Activated T-cell treated with anti-CD3 and anti-CD28 coated beads for 48 hours (primary cell): Measurements from ENCODE around the gene NCR1.
"Not testable (repeated sequence)": the region's sequence is repeated elsewhere in the genome, so short reads cannot be mapped to it uniquely, and the experiment has no call there.

Experiments used
- DNase-seq: peaks from one replicate; pipeline ENCODE4 v3.0.0-alpha.2; 2020; ENCODE audit warnings: low read depth

NCR1 gene, protein sequence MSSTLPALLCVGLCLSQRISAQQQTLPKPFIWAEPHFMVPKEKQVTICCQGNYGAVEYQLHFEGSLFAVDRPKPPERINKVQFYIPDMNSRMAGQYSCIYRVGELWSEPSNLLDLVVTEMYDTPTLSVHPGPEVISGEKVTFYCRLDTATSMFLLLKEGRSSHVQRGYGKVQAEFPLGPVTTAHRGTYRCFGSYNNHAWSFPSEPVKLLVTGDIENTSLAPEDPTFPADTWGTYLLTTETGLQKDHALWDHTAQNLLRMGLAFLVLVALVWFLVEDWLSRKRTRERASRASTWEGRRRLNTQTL

DNA sequence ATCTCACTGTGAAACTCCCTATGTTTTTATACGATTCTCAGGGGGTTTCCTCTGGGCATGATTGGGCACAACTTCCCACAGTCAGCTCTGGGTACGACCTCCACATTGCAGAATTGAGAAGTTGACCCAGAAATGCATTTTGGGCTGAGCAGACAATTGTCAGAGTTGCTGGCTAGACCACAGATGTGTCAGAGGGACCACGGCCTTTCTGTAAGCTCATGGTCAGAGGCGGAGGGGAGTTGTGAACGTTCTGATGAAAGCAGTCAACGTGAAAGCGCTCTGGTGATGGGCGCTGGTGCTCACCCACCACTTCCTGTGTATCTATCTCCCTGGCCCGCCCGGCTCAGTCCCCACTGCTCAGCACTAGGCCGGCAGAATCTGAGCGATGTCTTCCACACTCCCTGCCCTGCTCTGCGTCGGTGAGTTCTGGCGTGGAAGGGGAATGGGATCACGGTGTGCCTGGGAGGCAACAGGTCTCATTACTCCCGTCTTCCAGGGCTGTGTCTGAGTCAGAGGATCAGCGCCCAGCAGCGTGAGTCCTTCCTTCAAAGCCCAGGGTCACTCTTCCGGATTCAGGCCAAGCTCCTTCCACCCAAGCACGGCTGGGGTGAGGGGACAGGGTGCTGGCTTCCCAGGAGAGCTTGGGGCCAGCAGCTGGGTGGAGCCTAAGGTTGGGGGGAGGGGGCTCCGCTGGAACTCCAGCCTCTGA lies at the start of gene NCR1:
Gene NCR1 (plus strand): TSS at position 346 of the 709 bp plus-strand sequence. CDS start 40 bp downstream, at position 386.
- DNase-seq, result peak; percentile 6

DNA sequence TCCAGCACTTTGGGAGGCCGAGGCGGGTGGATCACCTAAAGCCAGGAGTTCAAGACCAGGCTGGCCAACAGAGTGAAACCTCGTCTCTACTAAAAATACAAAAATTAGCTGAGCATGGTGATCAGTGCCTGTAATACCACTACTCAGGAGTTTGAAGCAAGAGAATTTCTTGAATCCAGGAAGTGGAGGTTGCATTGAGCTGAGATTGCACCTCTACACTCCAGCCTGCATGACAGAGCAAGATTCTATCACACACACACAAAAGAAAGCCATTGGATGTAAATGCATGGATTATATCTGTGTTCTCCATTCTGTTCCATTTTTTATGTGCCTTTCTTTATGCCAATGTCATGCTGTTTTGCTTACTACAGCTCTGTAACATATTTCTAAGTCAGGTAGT lies 47.5 kb upstream of the NCR1 start:
- DNase-seq, result not testable (repeated sequence)

DNA sequence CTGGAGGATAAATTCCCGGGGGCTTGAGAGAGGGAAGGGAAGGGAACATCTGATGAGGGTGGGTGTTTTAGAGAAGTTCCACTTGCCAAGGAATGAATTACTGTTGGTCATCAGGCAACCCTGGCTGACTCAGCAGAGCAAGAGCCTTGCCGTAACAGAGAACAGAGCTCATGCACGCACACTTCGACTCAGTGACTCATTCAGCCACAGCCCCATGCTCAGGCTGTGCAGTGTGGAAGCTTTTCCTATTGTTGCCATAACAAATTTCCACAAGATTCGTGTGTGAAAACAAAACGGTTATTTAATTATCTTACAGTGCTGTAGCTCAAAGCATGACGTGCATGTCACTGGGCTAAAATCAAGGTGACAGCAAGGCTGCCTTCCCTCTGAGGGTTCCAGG lies 46.5 kb upstream of the NCR1 start:
- not testable (repeated sequence) for DNase-seq

DNA sequence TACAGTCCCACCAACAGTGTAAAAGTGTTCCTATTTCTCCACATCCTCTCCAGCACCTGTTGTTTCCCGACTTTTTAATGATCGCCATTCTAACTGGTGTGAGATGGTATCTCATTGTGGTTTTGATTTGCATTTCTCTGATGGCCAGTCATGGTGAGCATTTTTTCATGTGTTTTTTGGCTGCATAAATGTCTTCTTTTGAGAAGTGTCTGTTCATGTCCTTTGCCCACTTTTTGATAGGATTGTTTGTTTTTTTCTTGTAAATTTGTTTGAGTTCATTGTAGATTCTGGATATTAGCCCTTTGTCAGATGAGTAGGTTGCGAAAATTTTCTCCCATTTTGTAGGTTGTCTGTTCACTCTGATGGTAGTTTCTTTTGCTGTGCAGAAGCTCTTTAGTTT lies 42.5 kb upstream of the NCR1 start:
- DNase-seq, result not testable (repeated sequence)

DNA sequence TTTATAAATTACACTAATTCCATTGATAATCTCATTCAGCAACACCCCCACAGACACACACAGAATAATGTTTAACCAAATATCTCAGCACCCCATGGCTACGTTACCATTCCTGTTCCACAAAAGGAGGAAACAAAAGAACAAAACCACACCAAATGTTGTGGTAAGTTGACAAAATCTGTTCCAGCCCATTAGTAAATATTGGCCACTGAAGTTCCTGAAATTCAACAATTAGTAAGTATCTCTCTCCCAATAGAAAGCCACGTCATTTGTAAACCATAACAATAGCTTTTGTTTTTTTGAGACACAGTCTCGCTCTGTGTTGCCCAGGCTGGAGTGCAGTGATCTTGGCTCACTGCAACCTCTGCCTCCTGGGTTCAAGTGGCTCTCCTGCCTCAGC lies 34.3 kb upstream of the NCR1 start:
- no peak for DNase-seq

DNA sequence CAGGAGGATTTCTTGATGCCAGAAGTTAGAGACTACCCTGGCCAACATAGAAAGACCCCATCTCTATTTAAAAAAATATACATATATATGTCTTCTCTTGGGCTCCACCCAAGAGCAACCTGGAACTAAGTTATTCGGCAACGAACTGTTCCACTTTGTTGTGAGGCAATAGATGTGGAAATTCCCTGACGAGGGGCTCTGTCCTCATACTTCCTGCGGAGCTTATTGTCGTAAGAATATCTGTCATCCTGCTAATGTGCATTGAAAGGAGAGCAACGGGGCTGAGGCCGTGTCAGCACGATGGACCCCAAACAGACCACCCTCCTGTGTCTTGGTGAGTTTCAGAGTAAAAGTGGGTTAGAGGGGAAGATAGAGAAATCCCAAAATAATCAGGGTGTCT lies 32.0 kb upstream of the NCR1 start, which contains the start of gene FCAR:
Gene FCAR (plus strand): TSS at position 246 of the 400 bp plus-strand sequence. CDS start 55 bp downstream, at position 301.
- no peak for DNase-seq

DNA sequence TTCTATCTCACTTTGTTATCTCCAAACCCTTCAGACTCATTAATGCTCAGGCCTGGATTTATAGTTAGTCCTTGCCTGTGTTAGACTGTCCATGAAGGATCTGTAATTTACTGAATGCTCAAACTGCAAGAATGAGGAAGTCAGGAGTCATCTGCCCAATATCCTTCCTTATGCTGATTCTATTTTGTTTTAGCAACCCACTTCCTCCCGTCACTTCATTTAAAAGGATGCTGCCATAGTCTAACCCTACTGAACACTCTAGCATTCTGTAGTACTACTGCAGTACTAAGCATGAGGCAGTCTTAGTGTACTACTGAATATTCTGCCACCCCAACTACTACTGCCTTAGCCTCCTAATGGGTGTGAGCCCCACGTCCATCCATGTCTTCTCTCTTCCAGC lies 30.4 kb upstream of the NCR1 start:
- DNase-seq, result no peak

DNA sequence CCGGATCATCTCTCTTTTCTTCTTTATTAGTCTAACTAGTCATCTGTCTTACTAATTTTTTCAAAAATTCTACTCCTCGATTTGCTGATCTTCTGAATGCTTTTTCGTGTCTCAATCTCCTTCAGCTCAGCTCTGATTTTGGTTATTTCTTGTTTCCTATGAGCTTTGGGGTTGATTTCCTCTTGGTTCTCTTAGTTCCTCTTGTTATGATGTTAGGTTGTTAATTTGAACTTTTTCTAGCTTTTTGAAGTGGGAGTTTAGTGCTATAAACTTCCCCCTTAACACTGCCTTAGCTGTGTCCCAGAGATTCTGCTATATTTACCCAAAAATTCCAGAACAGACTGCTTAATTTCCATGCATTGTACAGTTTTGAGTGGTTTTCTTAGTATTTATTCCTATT lies 28.5 kb upstream of the NCR1 start:
- DNase-seq, result no peak

DNA sequence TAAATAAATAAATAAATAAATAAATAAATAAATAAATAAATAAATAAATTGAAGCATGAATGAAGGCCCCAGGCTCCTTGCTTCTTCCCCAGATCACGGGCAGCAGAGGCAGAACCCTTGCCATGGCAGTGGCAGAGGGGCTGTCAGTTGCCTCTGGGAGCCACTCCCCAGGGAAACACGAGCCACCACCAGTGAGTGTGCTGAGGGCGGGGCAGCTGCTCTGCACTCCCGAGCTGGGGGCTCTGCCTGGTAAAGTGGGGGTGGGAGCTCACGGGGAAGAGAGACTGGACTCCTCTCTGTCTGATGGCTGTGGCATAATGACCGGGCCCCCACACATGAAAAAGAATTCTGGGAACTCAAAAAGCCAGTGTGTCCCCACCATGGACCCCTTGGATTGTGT lies 24.1 kb upstream of the NCR1 start:
- no peak for DNase-seq

DNA sequence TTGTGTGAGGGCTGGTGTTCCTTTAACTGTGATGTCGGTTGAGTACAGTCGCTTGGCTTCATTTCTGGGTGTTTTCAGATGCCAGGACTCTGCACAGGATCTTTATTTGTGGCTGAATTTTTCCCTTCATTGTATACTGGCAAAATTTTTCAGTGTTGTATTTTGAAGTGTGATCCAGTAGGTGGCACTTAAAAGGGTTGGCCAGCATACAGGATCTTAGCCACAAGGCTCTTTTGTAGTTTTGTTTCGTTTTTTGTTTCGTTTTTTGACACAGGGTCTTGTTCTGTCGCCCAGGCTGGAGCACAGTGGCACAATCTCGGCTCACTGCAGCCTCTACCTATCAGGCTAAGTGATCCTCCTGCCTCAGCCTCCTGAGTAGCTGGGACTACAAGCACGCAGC lies 23.2 kb upstream of the NCR1 start:
- DNase-seq, result no peak

DNA sequence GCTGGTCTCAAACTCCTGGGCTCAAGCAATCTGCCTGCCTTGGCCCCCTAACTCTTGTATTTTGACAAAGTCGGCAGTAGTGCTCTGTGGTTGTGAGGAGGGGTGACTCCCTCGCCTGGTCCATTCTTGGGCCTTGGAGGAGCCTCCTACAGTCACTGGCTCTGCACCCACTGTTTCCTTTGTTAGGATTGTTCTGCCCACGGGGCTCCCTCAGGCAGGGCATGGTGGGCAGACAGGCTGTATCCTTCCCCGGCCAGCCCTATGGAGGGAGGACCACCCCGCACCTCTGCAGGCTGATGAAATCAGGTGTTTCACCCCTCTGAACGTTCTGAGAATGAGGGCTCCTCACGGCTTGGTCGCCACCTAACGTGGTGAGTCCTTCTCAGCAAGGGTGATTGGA lies 22.7 kb upstream of the NCR1 start:
- no peak for DNase-seq

DNA sequence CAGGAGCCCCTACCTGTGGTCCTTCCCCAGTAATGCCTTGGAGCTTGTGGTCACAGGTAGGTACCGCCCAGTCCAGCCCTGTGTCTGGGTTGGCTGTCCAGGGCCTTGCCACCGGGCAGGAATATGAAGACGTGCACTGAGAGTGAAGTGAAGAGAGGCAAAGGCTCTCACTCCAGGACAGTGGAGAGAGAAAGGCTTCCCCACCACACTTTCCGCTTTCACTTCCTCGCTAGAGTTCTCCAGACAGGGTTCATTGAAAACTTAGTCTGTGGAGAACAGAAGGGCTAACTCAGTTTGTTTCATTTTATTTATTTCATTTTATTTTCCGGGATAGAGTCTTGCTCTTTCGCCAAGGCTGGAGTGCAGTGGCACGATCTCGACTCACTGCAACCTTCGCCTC lies 17.7 kb upstream of the NCR1 start:
- DNase-seq, result no peak

DNA sequence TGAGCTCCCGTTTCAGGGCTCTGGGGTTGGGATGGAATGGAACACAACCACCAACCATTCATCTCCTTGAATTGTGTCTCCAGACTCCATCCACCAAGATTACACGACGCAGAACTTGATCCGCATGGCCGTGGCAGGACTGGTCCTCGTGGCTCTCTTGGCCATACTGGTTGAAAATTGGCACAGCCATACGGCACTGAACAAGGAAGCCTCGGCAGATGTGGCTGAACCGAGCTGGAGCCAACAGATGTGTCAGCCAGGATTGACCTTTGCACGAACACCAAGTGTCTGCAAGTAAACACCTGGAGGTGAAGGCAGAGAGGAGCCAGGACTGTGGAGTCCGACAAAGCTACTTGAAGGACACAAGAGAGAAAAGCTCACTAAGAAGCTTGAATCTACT lies 16.4 kb upstream of the NCR1 start:
- DNase-seq, result no peak

DNA sequence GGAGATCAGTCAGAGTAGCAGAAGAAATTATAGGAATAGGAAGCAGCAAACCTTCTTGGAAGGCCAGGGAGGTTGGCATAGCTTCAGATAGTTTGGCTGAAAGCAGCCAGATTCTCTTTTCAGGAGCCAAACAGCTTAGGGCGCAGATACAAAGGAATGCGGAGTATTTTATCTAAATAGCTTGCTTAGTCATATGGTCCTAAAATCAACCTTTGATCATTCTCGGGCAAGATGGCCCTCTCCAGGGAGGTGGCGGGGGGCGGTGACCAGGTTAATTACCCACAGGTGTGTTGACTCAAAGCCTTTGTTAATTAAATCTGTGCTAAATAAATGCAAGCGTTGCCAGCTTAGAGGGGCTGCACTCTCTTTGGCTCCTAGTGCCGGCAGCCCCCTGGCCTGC lies 12.5 kb upstream of the NCR1 start:
- DNase-seq, result no peak

DNA sequence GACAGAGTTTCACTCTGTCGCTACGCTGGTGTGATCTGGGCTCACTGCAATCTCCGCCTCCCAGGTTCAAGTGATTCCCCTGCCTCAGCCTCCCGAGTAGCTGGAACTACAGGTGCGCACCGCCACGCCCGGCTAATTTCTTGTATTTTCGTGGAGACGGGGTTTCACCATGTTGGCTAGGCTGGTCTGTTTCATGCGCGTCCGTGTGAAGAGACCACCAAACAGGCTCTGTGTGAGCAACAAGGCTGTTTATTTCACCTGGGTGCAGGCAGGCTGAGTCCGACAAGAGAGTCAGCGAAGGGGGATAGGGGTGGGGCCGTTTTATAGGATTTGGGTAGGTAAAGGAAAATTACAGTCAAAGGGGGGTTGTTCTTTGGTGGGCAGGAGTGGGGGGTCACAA lies 11.8 kb upstream of the NCR1 start:
- not testable (repeated sequence) for DNase-seq

DNA sequence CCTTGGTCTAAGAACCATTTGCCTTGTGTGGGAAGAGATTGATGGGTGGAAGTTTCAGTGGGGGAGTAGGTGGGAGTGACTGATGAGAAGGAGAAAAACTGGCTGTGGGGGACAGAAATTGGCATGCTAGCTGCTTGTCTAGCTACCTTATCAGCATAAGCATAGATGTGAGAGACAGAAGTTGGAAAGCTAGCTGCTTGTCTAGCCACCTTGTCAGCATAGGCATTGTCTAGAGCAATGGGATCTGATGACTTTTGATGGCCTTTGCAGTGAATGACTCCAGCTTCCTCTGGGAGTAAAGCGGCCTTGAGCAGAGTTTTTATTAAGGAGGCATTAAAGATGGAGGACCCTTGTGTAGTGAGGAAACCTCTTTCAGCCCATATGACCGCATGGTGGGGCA lies 9.9 kb upstream of the NCR1 start:
- no peak for DNase-seq

DNA sequence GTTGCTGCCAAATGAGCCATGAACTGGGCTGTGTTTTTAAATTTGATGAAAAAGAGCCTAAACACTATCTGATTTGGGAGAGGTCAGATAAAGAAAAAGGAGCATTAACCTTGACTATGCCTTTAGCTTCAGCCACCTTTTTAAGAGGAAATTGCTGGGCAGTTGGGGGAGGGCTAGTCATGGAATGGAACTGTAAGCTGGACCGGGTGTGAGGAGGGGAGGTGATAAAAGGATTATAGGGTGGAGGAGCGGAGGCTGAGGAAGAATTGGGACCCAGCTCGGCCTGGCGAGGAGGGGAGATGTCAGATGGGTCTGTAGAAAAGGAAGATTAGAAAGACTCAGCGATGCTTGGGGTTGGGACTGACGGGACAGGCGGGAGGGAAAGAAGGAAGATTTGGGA lies 7.3 kb upstream of the NCR1 start:
- DNase-seq, result not testable (repeated sequence)

DNA sequence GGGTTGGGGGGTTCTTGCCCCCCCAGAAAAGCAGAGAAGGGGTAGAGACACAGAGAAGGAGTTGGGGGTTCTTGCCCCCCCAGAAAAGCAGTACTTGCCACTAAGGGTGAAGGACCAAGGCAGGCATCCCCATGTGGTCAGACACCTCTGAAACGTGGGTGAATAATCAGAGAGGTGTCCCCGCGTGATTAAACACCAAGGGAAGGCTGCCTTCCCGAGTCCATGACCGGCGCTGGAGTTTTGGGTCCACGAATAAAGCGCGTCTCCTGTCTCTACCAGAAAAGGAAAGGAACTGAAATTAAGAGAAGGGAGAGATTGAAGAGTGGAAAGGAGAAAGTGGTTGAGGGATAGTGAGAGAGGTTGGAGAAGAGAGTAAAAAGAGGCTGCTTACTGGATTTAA lies 6.3 kb upstream of the NCR1 start:
- not testable (repeated sequence) for DNase-seq

DNA sequence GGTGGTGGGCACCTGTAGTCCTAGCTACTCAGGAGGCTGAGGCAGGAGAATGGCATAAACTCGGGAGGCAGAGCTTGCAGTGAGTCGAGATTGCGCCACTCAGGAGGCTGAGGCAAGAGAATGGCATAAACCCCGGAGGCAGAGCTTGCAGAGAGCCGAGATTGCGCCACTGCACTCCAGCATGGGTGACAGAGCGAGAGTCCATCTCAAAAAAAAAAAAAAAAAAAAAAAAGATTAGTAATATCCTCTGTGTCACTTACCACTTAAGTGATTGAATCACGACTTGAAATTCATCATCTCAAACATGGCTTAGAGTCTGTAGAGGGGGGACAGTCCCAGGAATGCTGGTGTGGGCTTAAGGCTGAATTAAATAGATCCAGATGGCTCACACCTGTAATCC lies 4.8 kb upstream of the NCR1 start:
- not testable (repeated sequence) for DNase-seq

DNA sequence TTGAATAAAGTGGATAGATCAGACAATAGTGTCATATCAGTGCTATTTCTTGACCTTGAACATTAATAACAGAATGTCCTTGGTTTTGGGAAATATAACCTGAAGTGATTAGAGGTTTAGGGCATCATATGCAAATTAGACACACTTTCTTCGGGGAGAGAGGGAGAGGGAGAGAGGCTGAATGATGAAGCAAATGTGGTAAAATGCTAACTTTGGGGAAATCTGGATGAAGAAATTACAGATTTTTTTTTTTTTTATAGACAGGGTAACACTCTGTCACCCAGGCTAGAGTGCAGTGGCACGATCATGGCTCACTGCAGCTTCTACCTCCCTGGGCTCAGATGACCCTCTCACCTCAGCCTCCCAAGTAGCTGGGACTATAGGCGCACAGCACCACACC lies 3.9 kb upstream of the NCR1 start:
- DNase-seq, result no peak

DNA sequence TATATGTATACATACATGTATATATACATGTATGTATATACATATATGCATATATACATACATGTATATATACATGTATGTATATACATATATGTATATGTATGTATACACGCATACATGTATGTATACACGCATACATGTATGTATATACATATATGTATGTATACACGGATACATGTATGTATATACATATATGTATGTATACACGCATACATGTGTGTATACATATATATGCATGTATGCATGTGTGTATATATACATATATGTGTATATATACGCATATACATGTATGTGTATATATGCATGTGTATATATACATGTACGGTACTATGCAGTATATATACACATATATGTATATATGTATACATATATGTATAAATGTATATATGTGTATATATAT lies 2.6 kb upstream of the NCR1 start:
- DNase-seq, result no peak

DNA sequence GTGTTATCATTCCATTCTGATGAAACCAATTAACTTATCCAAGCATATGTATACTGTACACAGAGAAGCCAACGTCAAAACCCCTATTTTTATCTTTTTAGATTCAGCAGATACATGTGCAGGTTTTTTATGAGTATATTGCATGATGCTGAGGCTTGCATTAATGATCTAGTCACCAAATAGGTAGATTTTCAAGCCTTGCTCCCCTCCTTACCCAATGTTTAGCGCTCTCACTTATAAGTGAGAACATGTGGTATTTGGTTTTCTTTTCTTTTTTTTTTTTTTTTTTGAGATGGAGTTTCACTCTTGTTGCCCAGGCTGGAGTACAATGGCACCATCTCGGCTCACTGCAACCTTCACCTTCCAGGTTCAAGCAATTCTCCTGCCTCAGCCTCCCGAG lies 1.7 kb upstream of the NCR1 start:
- not testable (repeated sequence) for DNase-seq

DNA sequence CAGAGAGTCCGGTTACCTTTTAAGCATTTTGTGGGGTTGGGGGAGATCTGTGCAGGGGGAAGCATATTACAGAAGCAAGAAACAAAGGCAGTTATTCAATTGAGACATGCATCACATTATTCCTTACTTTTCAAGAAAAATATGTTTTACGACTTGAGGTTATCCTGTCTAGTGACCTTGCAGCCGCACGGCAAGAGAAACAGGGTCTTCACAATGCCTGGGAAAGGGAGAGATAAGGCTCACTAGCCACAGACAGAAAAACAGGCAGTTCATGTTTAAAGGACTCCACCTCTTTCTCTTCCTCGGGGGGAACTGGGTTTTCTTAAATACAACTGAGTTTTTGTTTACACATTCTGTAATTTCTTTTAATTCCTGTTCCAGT lies 536 bp upstream of the NCR1 start:
- DNase-seq, result no peak

DNA sequence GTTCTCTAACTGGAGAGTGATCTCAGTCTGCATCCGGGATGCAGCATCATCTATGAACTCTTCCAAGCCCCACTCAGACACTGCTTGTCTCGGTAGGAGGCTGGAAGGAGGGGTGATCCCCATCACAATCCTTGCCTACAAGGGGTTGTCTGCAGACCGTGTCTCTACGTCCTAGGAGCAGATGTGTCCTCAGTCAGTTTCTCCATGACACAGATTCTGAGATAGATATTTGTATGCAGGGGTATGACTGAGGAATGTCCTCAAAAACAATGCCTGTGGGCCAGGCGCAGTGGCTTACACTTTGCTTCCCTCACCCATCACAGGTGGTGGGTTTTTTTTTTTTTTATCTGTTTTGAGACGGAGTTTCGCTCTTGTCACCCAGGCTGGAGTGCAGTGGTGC lies 871 bp downstream of the NCR1 start:
- no peak for DNase-seq
